Measurements from ENCODE around the gene DBF4. TPM values are rescaled to one million over a fixed set of nuclear protein-coding genes. Genes with fewer than 3 reads are reported as not detected.

Gene DBF4
- total and polyA plus RNA-seq, 2 of the 4 experiments (the other 2 are of a cell fraction): 6.4 to 7.2 TPM

DNA sequence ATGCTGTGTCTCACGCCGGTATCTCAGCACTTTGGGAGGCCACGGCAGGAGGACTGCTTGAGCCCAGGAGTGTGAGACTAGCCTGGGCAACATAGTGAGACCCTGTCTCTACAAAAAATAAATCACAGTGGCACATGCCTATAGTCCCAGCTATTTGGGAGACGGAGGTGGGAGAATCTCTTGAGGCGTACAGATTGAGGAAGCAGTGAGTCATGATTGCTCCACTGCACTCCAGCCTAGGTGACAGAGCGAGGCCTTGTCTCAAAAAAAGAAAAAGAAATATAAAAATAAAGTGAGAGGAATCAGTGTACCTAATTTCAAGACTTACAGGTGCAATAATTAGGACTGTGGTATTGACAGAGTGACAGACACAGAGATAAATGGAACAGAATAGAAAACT is 24.0 kb upstream of the DBF4 start:
- DNase-seq (no peak), ATAC-seq (ENCODE audit: low read depth) (no peak)
- Histone ChIP-seq H3K14ac (replicated peaks; ENCODE audit: low read depth, low read length) (no peak overlapping the region), H3K36me3 (ENCODE audit: control insufficient read depth, insufficient read depth, low read length) (peaks cover 4% of the 10 kb centered on the region; the same call in 1 of the 2 replicates), H2BK20ac (ENCODE audit: low read depth, low read length) (no peak overlapping the region), H4K91ac (ENCODE audit: insufficient read depth, low read depth, low read length) (no peak overlapping the region), H4K8ac (ENCODE audit: low read depth in 2 of 2, low read length in 2 of 2) (no peak overlapping the region), H3K23ac (ENCODE audit: low read depth, low read length) (no peak overlapping the region), H3K79me1 (ENCODE audit: low read depth in 1 of 2, low read length in 2 of 2) (peaks cover 0 to 6% of the 10 kb centered on the region in 2 experiments; a peak in 2 of 4 replicates), H3K4me3 (ENCODE audit: insufficient read depth, low read depth, low read length) (no peak overlapping the region), H3K4me2 (ENCODE audit: low read depth, low read length) (no peak overlapping the region), H2BK120ac (ENCODE audit: low read depth, low read length) (no peak overlapping the region), H4K5ac (ENCODE audit: low read depth, low read length) (no peak overlapping the region), H3K27ac (ENCODE audit: insufficient read depth, low read length) (no peak overlapping the region), H3K9me3 (ENCODE audit: control insufficient read depth, insufficient read depth, low read length) (no peaks in the 10 kb centered on the region), H3K56ac (ENCODE audit: extremely low read depth, insufficient read depth, low read length) (no peak overlapping the region), H3K4ac (ENCODE audit: low read depth, low read length) (no peak overlapping the region), H2BK5ac (ENCODE audit: low read depth, low read length, poor library complexity, severe bottlenecking) (no peak overlapping the region), H3K27me3 (ENCODE audit: control insufficient read depth, insufficient read depth, low read length) (no peaks in the 10 kb centered on the region), H3K9me1 (ENCODE audit: insufficient read depth, low read length) (0 out of 2 replicates have a peak, but pooled peaks cover 6% of the 10 kb centered on the region), H3K18ac (ENCODE audit: low read depth, low read length) (no peak overlapping the region), H3K9ac (ENCODE audit: low read depth, low read length) (no peak overlapping the region), H3K4me1 (ENCODE audit: control insufficient read depth, insufficient read depth, low read length) (0 out of 2 replicates have a peak, but pooled peaks cover 2% of the 10 kb centered on the region), H2AK9ac (replicated peaks; ENCODE audit: low read depth, low read length, poor library complexity) (no peak overlapping the region), H2BK15ac (ENCODE audit: low read depth, low read length) (no peak overlapping the region), H4K20me1 (ENCODE audit: insufficient read depth, low read length) (no peaks in the 10 kb centered on the region), H2AFZ (replicated peaks; ENCODE audit: low read length, poor library complexity) (no peak overlapping the region), H2AK5ac (ENCODE audit: low read depth, low read length) (no peak overlapping the region)
- TF ChIP-seq, protein P1, sequence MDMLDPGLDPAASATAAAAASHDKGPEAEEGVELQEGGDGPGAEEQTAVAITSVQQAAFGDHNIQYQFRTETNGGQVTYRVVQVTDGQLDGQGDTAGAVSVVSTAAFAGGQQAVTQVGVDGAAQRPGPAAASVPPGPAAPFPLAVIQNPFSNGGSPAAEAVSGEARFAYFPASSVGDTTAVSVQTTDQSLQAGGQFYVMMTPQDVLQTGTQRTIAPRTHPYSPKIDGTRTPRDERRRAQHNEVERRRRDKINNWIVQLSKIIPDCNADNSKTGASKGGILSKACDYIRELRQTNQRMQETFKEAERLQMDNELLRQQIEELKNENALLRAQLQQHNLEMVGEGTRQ (IDR thresholded peaks at IDR 0.05; ENCODE audit: low read depth, low read length): no peak
- no peak for TF ChIP-seq MAZ (IDR thresholded peaks at IDR 0.05; ENCODE audit: borderline replicate concordance, low read depth, low read length)
- TF ChIP-seq RAD21 (IDR thresholded peaks at IDR 0.05; ENCODE audit: low read length): no peak
- TF ChIP-seq, protein P2, sequence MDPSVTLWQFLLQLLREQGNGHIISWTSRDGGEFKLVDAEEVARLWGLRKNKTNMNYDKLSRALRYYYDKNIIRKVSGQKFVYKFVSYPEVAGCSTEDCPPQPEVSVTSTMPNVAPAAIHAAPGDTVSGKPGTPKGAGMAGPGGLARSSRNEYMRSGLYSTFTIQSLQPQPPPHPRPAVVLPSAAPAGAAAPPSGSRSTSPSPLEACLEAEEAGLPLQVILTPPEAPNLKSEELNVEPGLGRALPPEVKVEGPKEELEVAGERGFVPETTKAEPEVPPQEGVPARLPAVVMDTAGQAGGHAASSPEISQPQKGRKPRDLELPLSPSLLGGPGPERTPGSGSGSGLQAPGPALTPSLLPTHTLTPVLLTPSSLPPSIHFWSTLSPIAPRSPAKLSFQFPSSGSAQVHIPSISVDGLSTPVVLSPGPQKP (IDR thresholded peaks at IDR 0.05; ENCODE audit: borderline replicate concordance, low read depth, low read length): no peak
- no peak for TF ChIP-seq NFE2L2 (IDR thresholded peaks at IDR 0.05; ENCODE audit: low read depth, low read length)
- TF ChIP-seq MXI1 (IDR thresholded peaks at IDR 0.05; ENCODE audit: borderline replicate concordance, low read depth, low read length): no peak
- TF ChIP-seq RFX5 (IDR thresholded peaks at IDR 0.05; ENCODE audit: low read depth, low read length): no peak
- TF ChIP-seq MAFK (IDR thresholded peaks at IDR 0.05; ENCODE audit: low read depth, low read length): no peak
- dilution Hi-C loops (cut with HindIII; ENCODE audit: low sequenced_read_pairs, unreplicated experiment): no loop called here
- CTCF ChIA-PET: no interaction called here
- POLR2A ChIA-PET (ENCODE audit: unreplicated experiment): no interaction called here
- intact Hi-C loops (cut with micrococcal nuclease): no loop called here
- no CpG with 5 or more reads among the region's 6 CpGs for WGBS, 2 experiments (ENCODE audit: extremely low coverage in 2 of 2, insufficient read length in 1 of 2)
- BruUV-seq (replicated peaks): no TSS peak
- in situ Hi-C loops (cut with MboI; ENCODE audit: low sequenced_read_pairs): no loop called here

Measured in IMR-90 (cell line).